NCI-H226 (cell line): ENCODE measurements around the gene LPAR6.
A peak's percentile ranks its signal among the peaks of the same experiment; 100 is the strongest.

Source experiments
- DNase-seq: peaks from one replicate; pipeline ENCODE4 v3.0.0-alpha.2; 2015

Gene LPAR6

DNA sequence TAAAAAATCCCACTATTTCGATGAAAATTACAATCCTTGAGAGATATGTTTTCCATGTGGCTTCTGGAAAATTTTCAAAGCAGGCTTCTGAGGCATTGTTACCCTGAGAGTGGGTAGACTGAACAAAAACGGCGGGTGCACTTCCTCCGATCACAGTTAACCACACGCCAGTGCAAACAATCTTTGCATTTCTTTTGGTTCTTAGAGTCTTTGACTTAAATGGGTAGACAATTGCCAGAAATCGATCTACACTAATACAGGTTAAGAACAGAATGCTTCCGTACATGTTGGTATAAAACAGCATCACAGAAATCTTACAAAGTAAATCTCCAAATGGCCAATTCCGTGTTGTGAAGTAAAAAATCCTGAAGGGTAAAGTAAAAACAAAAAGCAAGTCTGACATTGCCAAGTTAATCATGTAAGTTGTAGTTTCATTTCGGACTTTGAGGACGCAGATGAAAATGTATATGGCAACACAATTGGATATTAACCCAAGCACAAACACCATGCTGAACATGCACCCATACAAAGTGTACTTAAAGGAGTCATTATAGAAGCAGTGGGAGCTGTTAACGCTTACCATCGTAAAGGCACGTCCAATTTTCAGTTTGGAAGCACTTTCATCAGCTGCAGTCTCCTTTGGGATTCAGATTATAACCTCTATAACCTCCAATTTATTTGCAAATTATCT lies 927 bp downstream of the LPAR6 start:
- no peak for DNase-seq

DNA sequence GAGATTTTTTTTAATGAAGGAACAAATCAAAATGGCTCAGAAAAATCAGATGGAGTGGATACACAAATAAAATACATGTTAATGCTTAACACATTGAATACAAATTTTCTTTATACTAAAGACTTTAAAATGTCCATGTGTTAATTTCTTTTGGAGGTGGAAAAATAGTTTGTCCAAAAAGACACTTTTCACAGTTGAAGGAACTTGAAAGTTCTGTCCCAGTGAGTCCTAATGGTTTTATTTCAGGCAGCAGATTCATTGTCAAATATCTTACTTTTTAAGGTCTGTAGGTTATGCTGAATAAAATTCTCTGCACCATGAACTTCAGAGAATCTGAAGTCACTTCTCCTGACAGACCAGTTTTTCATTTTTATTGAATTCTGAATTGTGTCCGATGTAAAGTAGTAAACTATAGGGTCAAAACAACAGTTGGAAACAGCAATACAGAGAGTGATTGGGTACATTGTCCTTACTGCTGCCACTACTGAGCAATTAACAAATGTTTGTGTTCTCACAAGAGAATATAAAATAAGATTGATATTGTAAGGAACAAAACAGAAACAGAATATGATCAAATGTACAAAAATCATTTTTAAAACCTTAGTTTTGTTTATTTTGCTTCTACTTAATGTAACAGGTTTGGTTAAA lies 1.6 kb downstream of the LPAR6 start:
- no peak for DNase-seq

DNA sequence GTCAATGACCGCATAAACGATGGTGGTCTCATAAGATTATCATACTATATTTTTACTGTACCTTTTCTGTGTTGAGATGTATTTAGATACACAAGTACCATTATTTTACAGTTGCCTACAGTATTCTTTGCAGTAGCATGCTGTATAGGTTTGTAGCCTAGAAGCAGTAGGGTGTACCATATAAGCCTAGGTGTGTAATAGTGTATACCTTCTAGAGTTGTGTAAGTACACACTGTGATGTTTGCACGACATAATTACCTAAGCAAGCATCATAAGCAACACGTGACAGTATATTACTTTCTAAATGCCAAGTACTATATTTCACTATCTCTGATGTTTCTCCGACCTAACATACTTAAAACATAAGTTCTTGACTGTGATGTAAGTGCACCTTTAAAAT lies 2.7 kb downstream of the LPAR6 start:
- DNase-seq = no peak

DNA sequence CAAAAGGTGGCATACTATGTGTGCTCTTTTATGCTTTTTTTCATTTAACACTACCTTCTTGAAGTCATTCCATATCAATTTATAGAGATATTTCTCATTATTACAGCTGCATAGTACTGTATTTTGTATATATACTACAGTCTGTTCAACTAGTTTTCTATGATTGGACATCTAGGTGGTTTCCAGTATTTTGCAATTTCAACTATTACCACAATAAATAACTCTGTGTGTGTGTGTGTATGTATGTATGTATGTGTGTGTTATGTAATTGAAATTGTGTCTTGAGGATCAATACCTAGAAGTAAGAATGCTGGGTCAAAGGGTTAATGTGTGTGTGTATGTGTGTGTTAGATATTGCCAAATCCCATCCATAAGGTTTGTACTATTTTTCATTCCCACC lies 7.0 kb downstream of the LPAR6 start:
- no peak for DNase-seq

DNA sequence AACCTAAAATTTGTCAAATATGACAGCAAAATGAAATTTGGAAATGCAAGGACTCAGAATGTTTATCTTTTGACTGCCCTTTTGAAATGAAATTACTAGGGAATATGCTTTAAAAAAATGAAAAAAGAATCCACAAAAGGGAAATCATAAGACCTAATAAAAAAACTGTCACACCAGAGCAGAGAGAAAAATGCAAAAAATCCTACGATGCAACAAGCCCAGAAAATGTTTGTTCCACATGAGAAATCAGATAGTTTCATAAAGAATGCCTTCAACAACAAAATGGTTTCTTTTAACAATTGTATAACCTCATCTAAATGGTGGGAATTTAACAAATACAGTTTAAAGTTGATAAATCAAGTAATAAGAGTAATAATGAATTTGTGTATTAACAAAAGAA lies 8.0 kb downstream of the LPAR6 start:
- DNase-seq = no peak

DNA sequence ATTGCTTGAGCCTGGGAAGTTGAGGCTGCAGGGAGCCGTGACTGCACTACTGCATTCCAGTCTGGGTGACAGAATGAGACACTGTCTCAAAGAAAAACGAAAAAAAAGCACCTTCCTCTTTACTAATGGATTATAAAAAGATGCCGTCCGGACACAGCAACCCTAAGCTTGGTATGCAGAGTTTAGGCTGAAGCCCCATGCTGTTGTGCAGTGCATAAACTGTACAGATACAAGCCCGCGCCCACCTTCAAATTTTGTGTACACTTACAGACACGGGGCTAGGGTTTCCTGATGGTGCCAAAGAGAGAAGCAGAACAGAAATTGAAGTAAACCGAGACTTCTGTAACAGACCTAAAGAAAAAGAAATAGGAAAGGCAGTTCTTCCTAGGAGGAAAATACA lies 9.0 kb downstream of the LPAR6 start:
- no peak for DNase-seq

DNA sequence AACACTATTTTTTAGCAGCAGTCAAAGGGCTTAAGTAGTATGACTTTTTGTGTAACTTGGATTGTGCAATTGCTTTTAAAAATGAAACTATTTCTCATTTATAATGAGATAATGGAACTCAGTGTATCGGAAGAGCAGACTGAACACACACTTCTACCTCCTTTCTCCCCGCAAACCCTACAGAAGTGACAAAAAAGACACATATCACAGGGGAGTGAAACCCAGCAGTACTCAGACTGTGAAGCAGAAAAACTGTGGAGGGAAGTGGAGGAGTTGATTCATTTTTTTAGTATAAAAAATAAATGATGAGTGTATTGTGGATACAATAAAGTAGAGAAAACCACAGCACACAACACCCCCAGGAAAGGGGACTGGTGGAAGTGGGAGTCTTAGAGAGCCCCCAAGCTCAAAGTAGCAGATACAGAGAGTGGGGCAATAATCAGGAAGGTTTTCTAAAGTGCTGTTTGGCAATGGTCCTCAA lies 9.7 kb downstream of the LPAR6 start:
- DNase-seq = no peak

DNA sequence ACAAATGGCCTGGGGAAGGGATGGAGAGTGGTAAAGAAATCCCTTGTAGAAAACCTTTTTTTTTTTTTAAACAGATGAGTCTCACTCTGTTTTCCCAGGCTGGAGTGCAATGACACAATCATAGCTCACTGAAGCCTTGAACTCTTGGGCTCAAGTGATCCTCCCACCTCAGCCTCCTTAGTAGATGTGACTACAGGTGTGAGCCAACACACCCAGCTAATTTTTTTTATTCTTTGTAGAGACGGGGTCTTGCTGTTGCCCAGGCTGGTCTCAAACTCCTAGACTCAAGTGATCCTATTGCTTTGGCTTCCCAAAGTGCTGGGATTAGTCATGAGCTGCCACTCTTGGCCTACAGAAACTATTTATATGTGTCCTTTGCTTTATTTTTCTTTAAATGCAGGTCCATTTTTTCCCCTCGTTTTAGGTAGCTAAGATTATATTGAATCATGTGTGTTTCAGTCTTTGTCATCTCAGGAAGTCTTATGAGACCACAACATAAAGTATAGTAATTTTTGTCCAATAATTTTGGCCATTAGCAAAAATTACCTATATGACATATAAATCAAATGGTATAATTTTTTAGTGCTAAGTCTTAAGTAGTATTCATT lies 10.5 kb downstream of the LPAR6 start:
- no peak for DNase-seq

DNA sequence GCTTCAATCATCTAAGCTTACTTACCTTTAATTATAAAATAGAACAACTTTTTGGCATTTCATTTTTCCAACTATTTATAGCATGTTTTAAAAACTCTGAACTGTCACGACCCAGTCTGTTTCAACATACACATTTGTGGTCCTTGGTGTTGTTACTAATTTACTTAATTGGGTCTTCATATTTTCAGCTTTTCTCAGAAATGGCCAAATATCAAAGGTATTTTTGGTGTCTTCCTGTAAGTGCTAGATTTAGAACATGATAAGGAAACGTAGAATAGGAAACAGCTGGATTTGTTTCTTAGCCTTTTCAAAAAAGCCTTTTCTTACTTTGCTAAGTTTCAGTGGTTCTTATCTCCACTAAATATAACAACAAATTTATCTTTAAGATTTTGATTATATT lies 11.4 kb downstream of the LPAR6 start:
- no peak for DNase-seq

DNA sequence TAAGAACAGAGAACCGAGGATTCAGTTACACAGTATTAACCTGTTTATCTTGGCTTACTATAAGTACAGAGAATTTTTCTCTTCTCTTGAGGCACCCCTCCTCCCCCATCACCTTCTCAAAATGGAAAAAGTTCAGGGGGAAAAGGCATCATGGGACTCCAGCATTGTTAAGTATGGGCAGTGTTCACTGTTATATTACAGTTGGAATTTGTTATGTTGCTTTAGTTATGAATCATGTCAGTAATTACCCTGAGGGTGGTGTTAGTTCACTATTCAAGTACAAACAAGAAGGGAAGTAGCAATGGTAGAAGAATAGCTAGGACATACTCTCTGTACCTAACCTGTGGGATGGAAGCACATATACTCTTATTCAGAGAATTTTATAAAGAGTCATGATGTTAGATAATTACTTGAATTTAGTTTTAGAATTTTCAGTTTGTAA lies 12.0 kb downstream of the LPAR6 start:
- DNase-seq = peak; percentile 61

DNA sequence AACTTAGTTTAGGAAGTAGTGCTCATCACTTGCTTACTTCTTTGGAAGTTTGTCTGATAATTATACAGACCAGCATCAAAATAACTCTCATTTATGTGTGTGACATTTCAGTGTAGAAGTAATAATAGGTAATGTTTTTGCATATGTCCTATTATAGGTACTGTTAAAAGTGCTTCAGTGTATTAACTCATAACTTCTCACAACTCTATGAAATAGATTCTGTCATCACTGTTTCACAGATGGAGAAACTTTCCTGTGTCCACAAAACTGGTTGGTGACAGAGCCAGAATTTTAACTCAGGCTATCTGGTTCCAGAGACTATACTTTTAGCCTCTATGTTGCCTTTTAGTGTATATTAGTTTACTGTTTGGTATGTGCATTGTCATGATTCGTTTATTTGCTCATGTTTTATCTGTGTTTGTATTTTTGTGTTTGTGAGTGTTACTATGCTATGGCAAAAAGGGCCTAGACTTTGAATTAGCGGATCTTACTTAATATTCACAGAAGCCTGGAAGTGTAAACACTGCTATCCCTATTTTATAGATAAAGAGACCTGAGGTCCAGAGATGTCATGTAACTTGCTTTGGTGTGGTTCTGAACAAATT lies 12.7 kb downstream of the LPAR6 start:
- DNase-seq = no peak

DNA sequence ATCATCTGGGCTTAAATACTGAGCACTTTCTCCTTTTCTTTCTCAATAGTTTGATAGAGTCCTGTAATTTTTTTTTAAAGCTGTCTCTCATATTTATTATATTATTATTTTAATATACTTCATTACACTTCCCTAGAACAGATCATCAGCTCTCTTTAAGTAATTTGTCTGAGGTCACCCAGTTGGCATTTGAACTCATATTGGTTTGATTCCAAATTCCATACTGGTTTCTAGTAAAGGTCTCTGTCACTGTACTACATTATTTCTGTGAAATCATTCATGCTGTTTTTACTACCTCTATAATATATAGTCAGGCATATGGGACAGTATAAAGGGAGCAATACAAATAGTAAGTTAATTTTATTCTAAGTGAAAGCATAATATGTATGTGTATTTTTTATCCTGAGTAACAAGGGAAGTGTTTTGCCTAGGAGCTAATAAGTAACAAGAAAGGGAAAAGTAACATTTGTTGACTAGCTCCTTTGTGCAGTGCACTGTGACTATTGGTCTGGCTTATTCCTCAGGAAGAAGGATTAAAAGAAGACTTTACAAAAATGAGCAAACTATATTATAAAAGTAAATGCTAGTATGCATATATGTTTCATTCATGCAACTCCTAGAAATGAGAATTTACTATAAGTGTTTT lies 14.3 kb downstream of the LPAR6 start:
- DNase-seq = no peak

DNA sequence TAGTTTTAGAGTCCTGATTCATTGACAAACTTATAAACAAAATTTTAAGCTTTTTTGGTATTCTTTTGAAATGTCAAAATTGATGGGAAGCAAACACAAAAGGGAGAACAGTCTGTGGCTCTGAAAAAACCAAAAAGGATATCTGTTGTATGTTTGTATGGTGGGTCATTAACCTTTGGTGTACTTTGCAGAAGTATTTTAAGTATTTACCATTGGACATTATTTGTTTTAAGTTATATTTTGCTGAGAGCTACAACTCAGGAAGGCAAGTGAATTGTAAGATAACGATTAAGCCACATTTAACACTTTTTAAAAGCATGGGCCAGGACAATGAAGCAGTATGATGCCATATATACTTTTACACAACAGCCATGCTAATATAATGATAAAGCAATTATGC lies 15.2 kb downstream of the LPAR6 start:
- no peak for DNase-seq

DNA sequence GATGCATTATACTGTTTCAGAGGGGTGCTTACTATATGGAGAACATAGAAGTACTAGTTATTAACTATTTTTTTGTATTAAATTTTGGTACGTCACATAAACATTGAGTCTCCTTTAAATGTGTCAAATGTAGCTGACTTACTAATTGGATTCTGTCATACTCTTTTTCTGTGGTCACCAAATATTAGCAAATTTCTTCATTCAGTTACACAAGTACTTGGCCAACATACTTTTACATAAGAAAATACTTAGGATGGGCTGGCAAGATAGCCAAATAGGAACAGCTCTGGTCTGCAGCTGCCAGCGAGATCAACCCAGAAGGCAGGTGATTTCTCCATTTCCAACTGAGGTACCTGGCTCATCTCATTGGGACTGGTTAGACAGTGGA lies 19.2 kb downstream of the LPAR6 start:
- DNase-seq = no peak

DNA sequence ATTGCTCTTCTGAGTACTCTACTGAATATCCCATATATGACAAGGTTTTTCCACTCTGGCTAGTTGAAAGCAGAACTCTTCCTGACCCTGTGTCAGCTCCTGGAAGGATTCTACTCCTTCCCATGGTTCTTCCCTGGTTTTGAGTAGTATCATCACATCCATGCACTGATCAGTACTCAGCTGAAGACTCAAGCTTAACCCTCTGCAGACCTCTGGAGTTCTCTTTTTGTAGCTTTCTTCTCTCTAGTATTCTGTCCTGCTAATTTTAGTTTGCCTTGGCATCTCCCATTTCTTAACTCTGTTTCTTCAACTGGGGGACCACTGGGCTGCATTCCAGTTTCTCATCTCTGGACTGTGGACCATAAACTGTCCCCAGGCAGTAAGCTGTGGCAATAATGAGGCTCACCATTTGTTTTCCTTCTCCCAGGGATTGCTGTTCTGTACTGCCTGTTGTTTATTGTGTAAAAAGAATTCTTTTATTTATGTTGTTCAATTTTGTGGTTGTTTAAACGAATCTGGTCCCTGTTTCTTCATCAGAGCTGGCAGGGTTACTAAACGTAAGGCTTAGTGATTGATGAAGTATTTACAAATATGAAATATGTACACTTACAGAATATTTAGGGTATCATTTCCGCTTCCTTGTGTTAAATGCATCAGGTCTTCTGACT lies 19.7 kb downstream of the LPAR6 start:
- DNase-seq = no peak

DNA sequence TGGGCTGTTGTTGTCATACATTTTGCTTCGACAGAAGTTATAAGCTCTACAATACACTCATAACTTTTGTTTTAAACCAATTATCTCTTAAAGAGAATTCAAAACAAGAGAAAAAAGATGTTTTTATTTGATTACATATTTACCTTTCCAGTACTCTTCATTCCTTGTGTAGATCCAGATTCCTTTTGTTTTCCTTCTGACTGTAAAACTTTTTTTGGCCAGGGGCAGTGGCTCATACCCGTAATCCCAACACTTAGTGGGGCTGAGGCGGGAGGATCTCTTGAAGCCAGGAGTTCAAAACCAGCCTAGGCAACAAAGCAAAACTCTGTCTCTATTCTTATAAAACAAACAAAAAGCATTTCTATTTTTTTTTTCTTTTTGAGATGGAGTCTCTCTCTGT lies 21.7 kb downstream of the LPAR6 start:
- DNase-seq = no peak

DNA sequence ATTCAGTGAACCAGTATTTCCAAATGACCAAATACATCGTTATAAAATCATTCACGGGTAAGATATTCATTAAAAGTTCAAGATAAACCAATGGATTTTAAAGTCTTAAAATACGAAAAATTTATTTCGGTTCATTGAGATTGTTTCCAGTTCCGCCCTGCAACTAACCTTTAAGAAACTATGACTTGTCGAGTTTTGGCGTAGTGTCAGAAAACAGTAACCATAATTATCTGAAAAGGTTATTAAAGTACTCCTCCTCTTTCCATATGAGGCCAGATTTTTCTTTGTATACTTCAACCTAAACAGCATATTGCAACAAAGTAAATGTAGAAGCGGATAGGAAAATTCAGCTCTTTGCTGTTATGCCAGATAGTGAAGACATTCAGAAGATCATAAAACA lies 26.1 kb downstream of the LPAR6 start:
- DNase-seq = no peak

DNA sequence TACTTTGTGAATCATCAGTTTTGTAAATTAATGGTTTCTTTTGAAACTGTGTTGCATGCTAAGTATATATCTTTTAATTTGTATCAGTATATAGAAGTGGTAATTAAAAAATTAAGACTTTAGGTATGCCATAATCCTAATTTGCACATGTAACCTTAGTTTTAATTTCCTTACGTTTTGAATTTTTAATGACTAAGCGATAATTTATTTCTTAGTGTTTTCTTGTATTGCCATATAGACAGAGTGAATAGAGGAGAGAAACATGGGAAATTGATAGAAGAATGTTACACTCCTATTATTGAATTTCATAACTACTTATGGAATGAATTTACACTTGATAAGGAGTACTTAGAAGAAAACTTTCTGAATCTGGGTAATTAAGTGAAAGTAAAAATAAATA lies 29.5 kb downstream of the LPAR6 start:
- no peak for DNase-seq

DNA sequence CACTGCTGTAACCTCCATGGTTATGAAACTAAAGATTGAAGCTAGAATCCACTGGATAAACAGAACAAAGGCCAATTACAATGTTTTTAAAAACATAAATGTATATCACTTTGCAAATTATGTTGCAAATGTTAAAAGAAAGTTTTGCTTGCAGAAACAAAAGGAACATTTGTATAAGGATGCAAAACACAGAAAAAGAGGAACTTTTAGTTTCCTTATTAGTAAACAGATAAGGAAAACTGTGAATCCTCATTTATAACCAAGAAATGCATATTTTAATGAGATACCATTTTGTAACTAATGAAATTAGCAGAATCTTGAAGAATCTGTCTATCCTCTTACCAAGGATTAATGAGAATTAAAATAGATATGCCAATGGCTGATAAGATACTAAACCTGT lies 32.3 kb downstream of the LPAR6 start:
- DNase-seq = no peak

DNA sequence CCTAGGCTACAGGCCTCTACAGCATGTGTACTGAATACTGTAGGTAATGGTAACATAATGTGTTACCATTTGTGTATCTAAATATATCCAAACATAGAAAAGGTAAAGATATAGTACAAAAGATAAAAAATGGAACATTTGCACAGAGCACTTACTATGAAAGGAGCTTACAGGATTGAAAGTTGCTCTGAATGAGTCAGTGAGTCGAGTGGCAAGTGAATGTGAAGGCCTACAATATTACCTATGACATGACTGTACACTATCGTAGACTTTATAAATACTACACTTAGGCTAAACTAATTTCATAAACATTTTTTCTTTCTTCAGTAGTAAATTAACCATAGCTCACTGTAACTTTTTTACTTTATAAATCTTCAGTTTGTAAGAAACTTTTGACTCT lies 35.1 kb downstream of the LPAR6 start:
- DNase-seq = no peak

DNA sequence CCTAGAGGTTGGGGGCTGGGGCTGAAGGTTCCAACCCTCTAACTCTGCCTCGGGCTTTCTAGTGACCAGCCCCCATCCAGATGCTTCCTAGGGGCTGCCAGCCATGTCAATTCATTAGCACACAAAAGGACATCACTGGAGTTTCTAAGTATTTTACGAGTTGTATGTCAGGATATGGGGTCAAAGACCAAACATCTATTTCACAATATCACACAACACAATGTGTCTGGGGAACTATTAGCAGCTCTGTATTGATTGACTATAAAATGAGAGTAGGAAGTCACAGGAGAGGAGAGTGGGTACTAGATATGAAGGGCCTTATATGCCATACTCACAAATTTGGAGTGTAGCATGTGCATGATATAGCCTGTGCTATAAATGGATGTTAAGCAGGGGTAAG lies 42.1 kb downstream of the LPAR6 start:
- DNase-seq = no peak

DNA sequence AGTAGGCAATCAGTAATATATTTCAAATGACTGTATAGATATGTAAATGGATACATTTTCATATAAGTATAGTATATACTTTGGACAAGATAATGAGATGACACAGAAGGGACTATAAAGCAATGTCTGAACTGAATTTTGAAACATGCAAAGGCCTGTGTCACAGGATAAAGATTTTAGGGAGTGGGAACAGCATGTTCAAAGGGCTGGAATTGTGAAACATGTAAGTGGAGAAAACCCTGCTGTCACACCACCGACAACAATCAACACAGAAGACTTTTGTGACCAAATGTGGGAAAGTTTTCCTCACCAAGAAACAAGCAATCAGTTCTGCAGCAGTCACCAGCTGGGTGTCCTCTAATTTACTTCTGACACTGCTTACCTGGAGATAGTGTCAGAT lies 42.9 kb downstream of the LPAR6 start:
- DNase-seq = no peak
